ENCODE results near the gene C13orf42. TPM values are rescaled to one million over a fixed set of nuclear protein-coding genes. Genes with fewer than 3 reads are reported as not detected.

The C13orf42 gene
- total and polyA plus RNA-seq, 2 donors from 2014 or later, result 0.24 TPM; not detected in 1

- FAIRE-seq (no peak), DNase-seq (no peak)
- Histone ChIP-seq H3K4me1 (ENCODE audit: control insufficient read depth in 2 of 3, insufficient read depth in 2 of 3, low read depth in 1 of 3, low read length in 3 of 3) (peaks cover 0 to 2% (median 0%) of the 10 kb centered on the region in 3 donors), H3K27me3 (ENCODE audit: control insufficient read depth, insufficient read depth, low read length) (no peaks in the 10 kb centered on the region), H3K9me3 (ENCODE audit: control insufficient read depth in 2 of 3, insufficient read depth in 1 of 3, low read length in 3 of 3) (no peaks in the 10 kb centered on the region), H3K4me3 (ENCODE audit: low read length in 3 of 3) (no peak overlapping the region), H3K36me3 (ENCODE audit: control insufficient read depth in 2 of 3, insufficient read depth in 3 of 3, low read length in 3 of 3) (no peaks in the 10 kb centered on the region), H3K27ac (ENCODE audit: low read depth in 2 of 2, low read length in 2 of 2) (no peak overlapping the region), H3K9ac (ENCODE audit: low read length in 3 of 3) (no peak overlapping the region)
- TF ChIP-seq CTCF (IDR thresholded peaks at IDR 0.05; ENCODE audit: borderline replicate concordance, extremely low read depth, insufficient read depth), result no peak
- intact Hi-C loops (cut with DNase I), result no loop called here
These were observed 39.6 kb downstream of the C13orf42 start for GRCh38 chr13:51071493-51071892.

- intact Hi-C loops (cut with DNase I), result no loop called here
- Histone ChIP-seq H3K9ac (ENCODE audit: low read length in 3 of 3) (no peak overlapping the region), H3K27ac (ENCODE audit: low read depth in 2 of 2, low read length in 2 of 2) (no peak overlapping the region), H3K9me3 (ENCODE audit: control insufficient read depth in 2 of 3, insufficient read depth in 1 of 3, low read length in 3 of 3) (no peaks in the 10 kb centered on the region), H3K4me3 (ENCODE audit: low read length in 3 of 3) (no peak overlapping the region), H3K4me1 (ENCODE audit: control insufficient read depth in 2 of 3, insufficient read depth in 2 of 3, low read depth in 1 of 3, low read length in 3 of 3) (peaks cover 0 to 2% (median 0%) of the 10 kb centered on the region in 3 donors), H3K27me3 (ENCODE audit: control insufficient read depth, insufficient read depth, low read length) (no peaks in the 10 kb centered on the region), H3K36me3 (ENCODE audit: control insufficient read depth in 2 of 3, insufficient read depth in 3 of 3, low read length in 3 of 3) (no peaks in the 10 kb centered on the region)
- FAIRE-seq (no peak), DNase-seq (peak; percentile 87 to 91 (median 89))
- TF ChIP-seq CTCF (IDR thresholded peaks at IDR 0.05; ENCODE audit: borderline replicate concordance, extremely low read depth, insufficient read depth), result peak; percentile 96
These were observed 40.9 kb downstream of the C13orf42 start for GRCh38 chr13:51070005-51070649.

- H3K9ac ChIP-seq (ENCODE audit: low read length in 3 of 3), result no peak overlapping the region
- no peaks in the 10 kb centered on the region for H3K36me3 ChIP-seq (ENCODE audit: control insufficient read depth in 2 of 3, insufficient read depth in 3 of 3, low read length in 3 of 3)
- FAIRE-seq, result no peak
- peaks cover 0 to 2% (median 0%) of the 10 kb centered on the region in 3 donors for H3K4me1 ChIP-seq (ENCODE audit: control insufficient read depth in 2 of 3, insufficient read depth in 2 of 3, low read depth in 1 of 3, low read length in 3 of 3)
- H3K27me3 ChIP-seq (ENCODE audit: control insufficient read depth, insufficient read depth, low read length), result no peaks in the 10 kb centered on the region
- no peak for DNase-seq
- intact Hi-C loops (cut with DNase I), result no loop called here
- TF ChIP-seq CTCF (IDR thresholded peaks at IDR 0.05; ENCODE audit: borderline replicate concordance, extremely low read depth, insufficient read depth), result no peak
- no peak overlapping the region for H3K4me3 ChIP-seq (ENCODE audit: low read length in 3 of 3)
- no peaks in the 10 kb centered on the region for H3K9me3 ChIP-seq (ENCODE audit: control insufficient read depth in 2 of 3, insufficient read depth in 1 of 3, low read length in 3 of 3)
- H3K27ac ChIP-seq (ENCODE audit: low read depth in 2 of 2, low read length in 2 of 2), result no peak overlapping the region
These were observed 42.6 kb downstream of the C13orf42 start for GRCh38 chr13:51068501-51068900.

All from kidney (tissue), 14 donors.